Keratinocyte (primary cell): ENCODE data around the gene ADCYAP1R1. TPM values are rescaled to one million over a fixed set of nuclear protein-coding genes. Genes with fewer than 3 reads are reported as not detected.

Source experiments
- DNase-seq: peaks from one replicate; pipeline ENCODE4 v3.0.0-alpha.2; 2011; ENCODE audit warnings: low read depth, missing footprints, low spot score
- FAIRE-seq: peaks from 2 replicates; lab custom pipeline; 2011; peaks lifted over from hg19 to GRCh38; lab: Jason Lieb, UNC
- H2AFZ ChIP-seq: 2 replicates; pipeline ENCODE4 v1.6.0; 2012; ENCODE audit warnings: low read length, control low read depth, inconsistent platforms; ENCODE audit not compliant: control insufficient read depth
- H3K27ac ChIP-seq: 2 replicates; pipeline ENCODE4 v1.5.1; 2011; ENCODE audit warnings: low read length; ENCODE audit not compliant: control insufficient read depth, insufficient read depth
- H3K27me3 ChIP-seq: 3 replicates; pipeline ENCODE4 v1.6.0; 2011; ENCODE audit warnings: low read length; ENCODE audit not compliant: control insufficient read depth, insufficient read depth; ENCODE audit errors: extremely low read depth
- H3K36me3 ChIP-seq, 2 experiments: 2 replicates in 1 of 2; 3 replicates in 1 of 2; pipeline ENCODE4 v1.5.1; 2011; ENCODE audit warnings: low read length in 2 of 2, mild to moderate bottlenecking in 1 of 2; ENCODE audit not compliant: control insufficient read depth in 2 of 2, insufficient read depth in 2 of 2; ENCODE audit errors: extremely low read depth in 1 of 2
- H3K4me1 ChIP-seq: 3 replicates; pipeline ENCODE4 v1.5.1; 2011; ENCODE audit warnings: low read length; ENCODE audit not compliant: control insufficient read depth, insufficient read depth; ENCODE audit errors: extremely low read depth
- H3K4me2 ChIP-seq: 3 replicates; pipeline ENCODE4 v1.6.0; 2011; ENCODE audit warnings: low read depth, low read length; ENCODE audit not compliant: control insufficient read depth, insufficient read depth; ENCODE audit errors: extremely low read depth
- H3K4me3 ChIP-seq, 3 experiments: fragments of 200-600 bp in 1 of 3; sonication (generic) in 1 of 3; 2 replicates in 2 of 3; 3 replicates in 1 of 3; pipeline ENCODE4 v1.5.1; 2011 to 2016; ENCODE audit warnings: low read length in 3 of 3, mild to moderate bottlenecking in 3 of 3, control low read depth in 2 of 3, inconsistent platforms in 1 of 3, low read depth in 1 of 3, mixed read lengths in 1 of 3, mixed run types in 1 of 3, moderate library complexity in 1 of 3; ENCODE audit not compliant: control insufficient read depth in 2 of 3, insufficient read depth in 2 of 3; ENCODE audit errors: extremely low read depth in 1 of 3
- H3K79me2 ChIP-seq: 2 replicates; pipeline ENCODE4 v1.6.0; 2012; ENCODE audit warnings: low read length; ENCODE audit not compliant: control insufficient read depth, insufficient read depth
- H3K9ac ChIP-seq: 3 replicates; pipeline ENCODE4 v1.6.0; 2011; ENCODE audit warnings: low read length; ENCODE audit not compliant: control insufficient read depth, insufficient read depth; ENCODE audit errors: extremely low read depth
- H3K9me1 ChIP-seq: 3 replicates; pipeline ENCODE4 v1.6.0; 2011; ENCODE audit warnings: low read length; ENCODE audit not compliant: control insufficient read depth, insufficient read depth; ENCODE audit errors: extremely low read depth
- H3K9me3 ChIP-seq: 2 replicates; pipeline ENCODE4 v1.5.1; 2012; ENCODE audit warnings: low read depth, low read length; ENCODE audit not compliant: control insufficient read depth
- H4K20me1 ChIP-seq: 3 replicates; pipeline ENCODE4 v1.6.0; 2011; ENCODE audit warnings: low read length; ENCODE audit not compliant: control insufficient read depth, insufficient read depth; ENCODE audit errors: extremely low read depth
- EZH2 ChIP-seq: IDR thresholded peaks from one replicate; pipeline ENCODE4 v1.6.1; 2012; ENCODE audit warnings: inconsistent platforms, mild to moderate bottlenecking, low read length, moderate library complexity
- dilution Hi-C: fragments of 300-500 bp; cut with MboI; formaldehyde crosslinking; loops from one replicate; pipeline ENCODE4 v1.7.0; 2020; ENCODE audit warnings: low sequenced_read_pairs; ENCODE audit not compliant: extremely low pct_ligation_motif_present
- polyA plus RNA-seq, 5 experiments: library from polyadenylated mRNA; depleted of rRNA in 3 of 5; stranded (reverse) in 3 of 5; stranded (forward) in 1 of 5; unstranded in 1 of 5; fragments of >200 nt; gene quantifications; 1 replicate in 1 of 5; 2 replicates in 3 of 5; 3 replicates in 1 of 5; pipeline versions ENCODE4 v1.2.1 to v1.2.3, GENCODE V29; 2011 to 2012; ENCODE audit warnings: missing spikeins in 2 of 5, low read depth in 1 of 5, low replicate concordance in 1 of 5
- TF ChIP-seq, protein P1 (sequence below), 3 experiments: IDR thresholded peaks in 1 of 3; conservative IDR thresholded peaks in 1 of 3; optimal IDR thresholded peaks in 1 of 3; 2 replicates in 2 of 3; 3 replicates in 1 of 3; pipeline versions ENCODE3 to v1.5.1; 2011; ENCODE audit warnings: low read length in 3 of 3, mild to moderate bottlenecking in 3 of 3, moderate library complexity in 2 of 3, control low read depth in 1 of 3, inconsistent platforms in 1 of 3; ENCODE audit not compliant: insufficient read depth in 2 of 3; ENCODE audit errors: extremely low read depth in 1 of 3

ADCYAP1R1 gene
- polyA plus RNA-seq, 1 donor (not counting 4 experiments of a cell fraction or from before 2014, with no cell fraction given) = not detected

DNA sequence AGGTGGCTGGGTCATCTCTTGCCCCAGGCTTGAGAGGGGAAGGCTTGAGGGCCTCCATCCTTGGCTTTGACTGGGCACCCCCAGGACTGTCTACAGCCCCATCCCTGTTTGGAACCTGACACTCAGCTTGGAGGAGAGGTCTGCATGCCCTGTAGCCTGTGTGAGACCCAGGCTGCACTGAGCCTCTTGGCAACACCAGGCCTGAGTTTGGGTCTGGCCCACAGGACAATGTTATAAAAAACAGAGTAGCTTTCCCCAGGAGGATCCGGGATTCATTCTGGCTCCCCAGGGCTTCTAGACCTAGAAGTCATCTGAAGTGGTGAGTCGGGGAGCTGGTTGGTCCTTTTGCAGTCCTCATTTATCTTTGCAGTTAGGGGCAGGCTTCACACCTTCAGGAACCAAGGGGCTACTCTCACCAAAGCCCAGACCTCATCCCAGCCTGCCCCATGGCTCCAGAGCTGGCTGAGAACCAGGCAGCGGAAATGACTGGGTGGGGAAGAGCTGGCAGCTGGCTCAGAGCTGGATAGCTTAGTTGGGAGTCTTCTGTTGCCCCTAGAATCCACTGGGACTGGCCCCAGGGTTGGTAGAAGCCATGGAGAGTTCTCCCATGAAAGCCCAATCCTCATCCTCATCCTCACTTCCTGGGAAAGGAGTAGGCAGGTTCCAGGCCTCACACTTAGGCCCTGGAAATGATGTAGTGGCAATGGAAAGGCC is 68.8 kb downstream of the ADCYAP1R1 start:
- no peaks in the 10 kb centered on the region for H3K4me1 ChIP-seq
- no peaks in the 10 kb centered on the region for H3K36me3 ChIP-seq
- no peaks in the 10 kb centered on the region for H3K9me1 ChIP-seq
- no peak overlapping the region for H3K9ac ChIP-seq
- FAIRE-seq (no peak), DNase-seq (no peak)
- no peaks in the 10 kb centered on the region for H3K9me3 ChIP-seq
- dilution Hi-C loops = loop anchor here (25.0 kb wide), 2 partner anchors 134 to 309 kb away; no protein-coding TSS in a partner anchor
- H2AFZ ChIP-seq = no peak overlapping the region
- no peak overlapping the region for H3K4me3 ChIP-seq
- H3K27me3 ChIP-seq = no peaks in the 10 kb centered on the region
- H4K20me1 ChIP-seq = no peaks in the 10 kb centered on the region
- no peaks in the 10 kb centered on the region for H3K79me2 ChIP-seq
- H3K27ac ChIP-seq = no peak overlapping the region
- TF ChIP-seq, protein P1, sequence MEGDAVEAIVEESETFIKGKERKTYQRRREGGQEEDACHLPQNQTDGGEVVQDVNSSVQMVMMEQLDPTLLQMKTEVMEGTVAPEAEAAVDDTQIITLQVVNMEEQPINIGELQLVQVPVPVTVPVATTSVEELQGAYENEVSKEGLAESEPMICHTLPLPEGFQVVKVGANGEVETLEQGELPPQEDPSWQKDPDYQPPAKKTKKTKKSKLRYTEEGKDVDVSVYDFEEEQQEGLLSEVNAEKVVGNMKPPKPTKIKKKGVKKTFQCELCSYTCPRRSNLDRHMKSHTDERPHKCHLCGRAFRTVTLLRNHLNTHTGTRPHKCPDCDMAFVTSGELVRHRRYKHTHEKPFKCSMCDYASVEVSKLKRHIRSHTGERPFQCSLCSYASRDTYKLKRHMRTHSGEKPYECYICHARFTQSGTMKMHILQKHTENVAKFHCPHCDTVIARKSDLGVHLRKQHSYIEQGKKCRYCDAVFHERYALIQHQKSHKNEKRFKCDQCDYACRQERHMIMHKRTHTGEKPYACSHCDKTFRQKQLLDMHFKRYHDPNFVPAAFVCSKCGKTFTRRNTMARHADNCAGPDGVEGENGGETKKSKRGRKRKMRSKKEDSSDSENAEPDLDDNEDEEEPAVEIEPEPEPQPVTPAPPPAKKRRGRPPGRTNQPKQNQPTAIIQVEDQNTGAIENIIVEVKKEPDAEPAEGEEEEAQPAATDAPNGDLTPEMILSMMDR (optimal IDR thresholded peaks at IDR 0.05 in 1 of 3, IDR thresholded peaks at IDR 0.05 in 1 of 3, conservative IDR thresholded peaks at IDR 0.05 in 1 of 3; ENCODE audit: extremely low read depth in 1 of 3, insufficient read depth in 2 of 3, low read length in 3 of 3) = no peak
- no peak for TF ChIP-seq EZH2
- H3K4me2 ChIP-seq = no peak overlapping the region

DNA sequence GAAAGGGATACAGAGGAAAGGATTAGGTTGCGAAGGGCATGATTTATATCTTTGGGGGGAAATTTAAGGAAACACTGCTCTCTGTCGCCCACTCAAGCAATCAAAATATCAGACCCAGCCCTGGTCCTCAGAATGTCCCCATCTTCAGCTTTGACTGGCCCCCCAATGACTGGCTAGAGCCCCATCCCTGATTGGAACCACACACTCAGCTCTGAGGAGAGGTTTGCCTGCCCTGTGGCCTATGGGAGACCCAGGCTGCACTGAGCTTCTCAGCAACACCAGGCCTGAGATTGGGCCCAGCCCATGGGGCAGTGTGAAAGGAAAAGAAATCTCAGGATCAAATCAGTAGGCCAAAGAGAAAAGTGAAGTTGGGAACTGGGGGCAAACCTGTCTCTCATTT is 69.5 kb downstream of the ADCYAP1R1 start:
- no peak for TF ChIP-seq EZH2
- TF ChIP-seq, protein P1 (optimal IDR thresholded peaks at IDR 0.05 in 1 of 3, IDR thresholded peaks at IDR 0.05 in 1 of 3, conservative IDR thresholded peaks at IDR 0.05 in 1 of 3; ENCODE audit: extremely low read depth in 1 of 3, insufficient read depth in 2 of 3, low read length in 3 of 3) = no peak
- H4K20me1 ChIP-seq = no peaks in the 10 kb centered on the region
- no peaks in the 10 kb centered on the region for H3K79me2 ChIP-seq
- no peak for FAIRE-seq
- DNase-seq = no peak
- no peak overlapping the region for H3K9ac ChIP-seq
- H3K9me3 ChIP-seq = no peaks in the 10 kb centered on the region
- H3K27me3 ChIP-seq = no peaks in the 10 kb centered on the region
- no peaks in the 10 kb centered on the region for H3K9me1 ChIP-seq
- H2AFZ ChIP-seq = no peak overlapping the region
- no peak overlapping the region for H3K4me3 ChIP-seq
- no peak overlapping the region for H3K4me2 ChIP-seq
- H3K27ac ChIP-seq = no peak overlapping the region
- H3K4me1 ChIP-seq = no peaks in the 10 kb centered on the region
- dilution Hi-C loops = loop anchor here (25.0 kb wide), 2 partner anchors 134 to 309 kb away; no protein-coding TSS in a partner anchor
- no peaks in the 10 kb centered on the region for H3K36me3 ChIP-seq
